ENCODE data around the gene WDFY4. TPM values are rescaled to one million over a fixed set of nuclear protein-coding genes. Genes with fewer than 3 reads are reported as not detected.

Gene WDFY4
- polyA plus RNA-seq, 1 donor from 2014 or later, result not detected

DNA sequence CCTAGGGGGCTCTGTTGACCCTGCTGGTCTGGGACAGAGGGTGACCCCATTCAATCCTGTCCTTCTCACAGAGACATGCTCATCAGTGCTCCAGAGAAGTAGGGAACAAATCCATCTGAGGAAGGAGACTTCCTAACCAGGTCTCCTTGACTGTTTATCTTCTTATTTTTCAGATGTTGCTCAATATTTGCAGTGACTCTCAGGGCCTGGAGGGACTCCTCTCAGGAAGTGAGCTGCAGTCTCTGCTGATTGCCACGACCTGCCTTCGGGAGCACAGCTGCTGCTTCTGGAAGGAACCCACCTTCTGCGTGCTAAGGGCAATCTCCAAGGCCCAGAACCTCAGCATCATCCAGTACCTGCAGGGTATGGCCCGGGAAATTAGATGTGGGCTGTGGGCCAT is 41.0 kb downstream of the WDFY4 start:
- Histone ChIP-seq H3K9me3 (ENCODE audit: low read length) (no peaks in the 10 kb centered on the region), H3K27ac (ENCODE audit: low read length) (no peak overlapping the region), H3K79me2 (replicated peaks; ENCODE audit: insufficient read depth, low read length) (no peaks in the 10 kb centered on the region), H3K4me3 (ENCODE audit: low read length) (no peak overlapping the region), H3K4me2 (ENCODE audit: low read length) (no peak overlapping the region), H3K27me3 (ENCODE audit: insufficient read depth, low read depth, low read length) (no peaks in the 10 kb centered on the region), H2AFZ (ENCODE audit: low read depth, low read length) (no peak overlapping the region), H4K20me1 (ENCODE audit: insufficient read depth) (no peaks in the 10 kb centered on the region), H3K9ac (ENCODE audit: low read length) (no peak overlapping the region), H3K36me3 (ENCODE audit: insufficient read depth, low read length) (no peaks in the 10 kb centered on the region), H3K9me2 (ENCODE audit: insufficient read depth, low read length) (no peaks in the 10 kb centered on the region), H3F3A (ENCODE audit: insufficient read depth, low read length, poor library complexity, severe bottlenecking) (no peaks in the 10 kb centered on the region)
- no peak for TF ChIP-seq SMC3 (conservative IDR thresholded peaks at IDR 0.05; ENCODE audit: poor library complexity)
- TF ChIP-seq, protein P1, sequence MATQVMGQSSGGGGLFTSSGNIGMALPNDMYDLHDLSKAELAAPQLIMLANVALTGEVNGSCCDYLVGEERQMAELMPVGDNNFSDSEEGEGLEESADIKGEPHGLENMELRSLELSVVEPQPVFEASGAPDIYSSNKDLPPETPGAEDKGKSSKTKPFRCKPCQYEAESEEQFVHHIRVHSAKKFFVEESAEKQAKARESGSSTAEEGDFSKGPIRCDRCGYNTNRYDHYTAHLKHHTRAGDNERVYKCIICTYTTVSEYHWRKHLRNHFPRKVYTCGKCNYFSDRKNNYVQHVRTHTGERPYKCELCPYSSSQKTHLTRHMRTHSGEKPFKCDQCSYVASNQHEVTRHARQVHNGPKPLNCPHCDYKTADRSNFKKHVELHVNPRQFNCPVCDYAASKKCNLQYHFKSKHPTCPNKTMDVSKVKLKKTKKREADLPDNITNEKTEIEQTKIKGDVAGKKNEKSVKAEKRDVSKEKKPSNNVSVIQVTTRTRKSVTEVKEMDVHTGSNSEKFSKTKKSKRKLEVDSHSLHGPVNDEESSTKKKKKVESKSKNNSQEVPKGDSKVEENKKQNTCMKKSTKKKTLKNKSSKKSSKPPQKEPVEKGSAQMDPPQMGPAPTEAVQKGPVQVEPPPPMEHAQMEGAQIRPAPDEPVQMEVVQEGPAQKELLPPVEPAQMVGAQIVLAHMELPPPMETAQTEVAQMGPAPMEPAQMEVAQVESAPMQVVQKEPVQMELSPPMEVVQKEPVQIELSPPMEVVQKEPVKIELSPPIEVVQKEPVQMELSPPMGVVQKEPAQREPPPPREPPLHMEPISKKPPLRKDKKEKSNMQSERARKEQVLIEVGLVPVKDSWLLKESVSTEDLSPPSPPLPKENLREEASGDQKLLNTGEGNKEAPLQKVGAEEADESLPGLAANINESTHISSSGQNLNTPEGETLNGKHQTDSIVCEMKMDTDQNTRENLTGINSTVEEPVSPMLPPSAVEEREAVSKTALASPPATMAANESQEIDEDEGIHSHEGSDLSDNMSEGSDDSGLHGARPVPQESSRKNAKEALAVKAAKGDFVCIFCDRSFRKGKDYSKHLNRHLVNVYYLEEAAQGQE (IDR thresholded peaks at IDR 0.05; ENCODE audit: borderline replicate concordance), result no peak
- TF ChIP-seq EP300 (conservative IDR thresholded peaks at IDR 0.05; ENCODE audit: poor library complexity, severe bottlenecking), result no peak

DNA sequence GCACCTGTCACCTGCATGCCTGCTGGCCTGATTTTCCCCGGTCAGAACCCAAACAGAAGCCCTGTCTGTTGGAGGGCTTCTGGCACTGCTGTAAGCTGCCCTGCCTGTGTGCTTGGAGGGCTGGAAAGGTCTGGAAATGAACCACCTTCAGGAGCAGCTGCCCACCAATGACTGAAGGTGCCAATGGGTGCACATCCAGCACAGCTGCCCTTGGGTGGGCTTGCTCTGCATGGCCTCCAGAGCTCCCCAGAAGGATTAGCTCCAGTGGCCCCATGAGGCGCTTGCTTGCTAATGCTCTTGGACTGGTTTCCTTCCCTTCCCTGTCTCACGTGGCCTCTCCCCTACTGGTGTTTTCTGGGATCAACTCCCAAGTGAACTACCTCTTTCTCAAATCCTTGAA is 43.2 kb downstream of the WDFY4 start:
- no peaks in the 10 kb centered on the region for H3F3A ChIP-seq (ENCODE audit: insufficient read depth, low read length, poor library complexity, severe bottlenecking)
- H3K36me3 ChIP-seq (ENCODE audit: insufficient read depth, low read length), result no peaks in the 10 kb centered on the region
- no peaks in the 10 kb centered on the region for H3K9me2 ChIP-seq (ENCODE audit: insufficient read depth, low read length)
- H3K4me3 ChIP-seq (ENCODE audit: low read length), result no peak overlapping the region
- no peak overlapping the region for H2AFZ ChIP-seq (ENCODE audit: low read depth, low read length)
- H3K27me3 ChIP-seq (ENCODE audit: insufficient read depth, low read depth, low read length), result no peaks in the 10 kb centered on the region
- H3K79me2 ChIP-seq (replicated peaks; ENCODE audit: insufficient read depth, low read length), result no peaks in the 10 kb centered on the region
- H3K4me2 ChIP-seq (ENCODE audit: low read length), result no peak overlapping the region
- H3K9ac ChIP-seq (ENCODE audit: low read length), result no peak overlapping the region
- H3K27ac ChIP-seq (ENCODE audit: low read length), result no peak overlapping the region
- no peaks in the 10 kb centered on the region for H3K9me3 ChIP-seq (ENCODE audit: low read length)
- H4K20me1 ChIP-seq (ENCODE audit: insufficient read depth), result no peaks in the 10 kb centered on the region
- TF ChIP-seq, protein P1 (IDR thresholded peaks at IDR 0.05; ENCODE audit: borderline replicate concordance), result no peak
- TF ChIP-seq MXI1 (conservative IDR thresholded peaks at IDR 0.05; ENCODE audit: poor library complexity, severe bottlenecking), result no peak
- no peak for TF ChIP-seq SMC3 (conservative IDR thresholded peaks at IDR 0.05; ENCODE audit: poor library complexity)
- no peak for TF ChIP-seq EZH2 (IDR thresholded peaks at IDR 0.05; ENCODE audit: borderline replicate concordance, insufficient read depth, low read length, poor library complexity, severe bottlenecking)
- no peak for TF ChIP-seq TAF1 (IDR thresholded peaks at IDR 0.05; ENCODE audit: low read depth)
- TF ChIP-seq RAD21 (conservative IDR thresholded peaks at IDR 0.05), result no peak
- no peak for TF ChIP-seq EP300 (conservative IDR thresholded peaks at IDR 0.05; ENCODE audit: poor library complexity, severe bottlenecking)
- TF ChIP-seq, protein P2, sequence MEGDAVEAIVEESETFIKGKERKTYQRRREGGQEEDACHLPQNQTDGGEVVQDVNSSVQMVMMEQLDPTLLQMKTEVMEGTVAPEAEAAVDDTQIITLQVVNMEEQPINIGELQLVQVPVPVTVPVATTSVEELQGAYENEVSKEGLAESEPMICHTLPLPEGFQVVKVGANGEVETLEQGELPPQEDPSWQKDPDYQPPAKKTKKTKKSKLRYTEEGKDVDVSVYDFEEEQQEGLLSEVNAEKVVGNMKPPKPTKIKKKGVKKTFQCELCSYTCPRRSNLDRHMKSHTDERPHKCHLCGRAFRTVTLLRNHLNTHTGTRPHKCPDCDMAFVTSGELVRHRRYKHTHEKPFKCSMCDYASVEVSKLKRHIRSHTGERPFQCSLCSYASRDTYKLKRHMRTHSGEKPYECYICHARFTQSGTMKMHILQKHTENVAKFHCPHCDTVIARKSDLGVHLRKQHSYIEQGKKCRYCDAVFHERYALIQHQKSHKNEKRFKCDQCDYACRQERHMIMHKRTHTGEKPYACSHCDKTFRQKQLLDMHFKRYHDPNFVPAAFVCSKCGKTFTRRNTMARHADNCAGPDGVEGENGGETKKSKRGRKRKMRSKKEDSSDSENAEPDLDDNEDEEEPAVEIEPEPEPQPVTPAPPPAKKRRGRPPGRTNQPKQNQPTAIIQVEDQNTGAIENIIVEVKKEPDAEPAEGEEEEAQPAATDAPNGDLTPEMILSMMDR (IDR thresholded peaks at IDR 0.05; ENCODE audit: poor library complexity, severe bottlenecking), result no peak
- no peak for TF ChIP-seq POLR2AphosphoS5 (IDR thresholded peaks at IDR 0.05)
